Subcutaneous abdominal adipose tissue (tissue), 5 donors: ENCODE measurements around the gene NAA20.

Experiments used
- H3K27ac ChIP-seq: one replicate; pipeline ENCODE4 v1.7.0; 2013; ENCODE audit warnings: low read depth, mild to moderate bottlenecking, inconsistent platforms, low read length, moderate library complexity
- H3K27me3 ChIP-seq, 5 donors: one replicate each; pipeline ENCODE4 v1.7.0; 2013; ENCODE audit warnings: low read length in 5 of 5, inconsistent platforms in 1 of 5; ENCODE audit not compliant: control insufficient read depth in 5 of 5, insufficient read depth in 4 of 5
- H3K36me3 ChIP-seq, 5 donors: one replicate each; pipeline ENCODE4 v1.7.0; 2013; ENCODE audit warnings: low read length in 5 of 5; ENCODE audit not compliant: control insufficient read depth in 5 of 5, insufficient read depth in 5 of 5
- H3K4me1 ChIP-seq, 5 donors: one replicate each; pipeline ENCODE4 v1.7.0; 2013; ENCODE audit warnings: low read length in 5 of 5, mild to moderate bottlenecking in 3 of 5, moderate library complexity in 1 of 5; ENCODE audit not compliant: control insufficient read depth in 5 of 5, insufficient read depth in 5 of 5
- H3K4me3 ChIP-seq, 5 donors: one replicate each; pipeline ENCODE4 v1.7.0; 2013; ENCODE audit warnings: low read length in 5 of 5, low read depth in 1 of 5
- H3K9ac ChIP-seq, 5 donors: one replicate each; pipeline ENCODE4 v1.7.0; 2013; ENCODE audit warnings: low read length in 5 of 5, mild to moderate bottlenecking in 4 of 5, moderate library complexity in 3 of 5
- H3K9me3 ChIP-seq, 5 donors: one replicate each; pipeline ENCODE4 v1.7.0; 2013; ENCODE audit warnings: low read length in 5 of 5; ENCODE audit not compliant: control insufficient read depth in 5 of 5
- donor health status: healthy.
- donor health status: healthy.
- donor health status: healthy.
- donor health status: healthy.
- donor health status: healthy.

The NAA20 gene

GRCh38 chr20:19990850-19991249 lies 26.3 kb upstream of the NAA20 start:
- Histone ChIP-seq H3K4me3 (no peak overlapping the region), H3K4me1 (peaks cover 19 to 67% (median 62%) of the 10 kb centered on the region in 5 donors), H3K9me3 (no peaks in the 10 kb centered on the region), H3K9ac (no peak overlapping the region), H3K36me3 (peaks cover 2 to 23% (median 17%) of the 10 kb centered on the region in 5 donors), H3K27me3 (no peaks in the 10 kb centered on the region), H3K27ac (peak overlapping the region; percentile 9)

GRCh38 chr20:19991308-19991707 lies 25.9 kb upstream of the NAA20 start:
- Histone ChIP-seq H3K9ac (no peak overlapping the region), H3K4me3 (no peak overlapping the region), H3K4me1 (peaks cover 19 to 67% (median 59%) of the 10 kb centered on the region in 5 donors), H3K27ac (peak overlapping the region; percentile 9), H3K27me3 (no peaks in the 10 kb centered on the region), H3K36me3 (peaks cover 2 to 27% (median 19%) of the 10 kb centered on the region in 5 donors), H3K9me3 (no peaks in the 10 kb centered on the region)

- H3K9ac ChIP-seq, result no peak overlapping the region
These were observed 25.3 kb upstream of the NAA20 start for GRCh38 chr20:19991854-19992253.

GRCh38 chr20:19992996-19993908 lies 23.9 kb upstream of the NAA20 start:
- Histone ChIP-seq H3K27ac (peak overlapping the region; percentile 89), H3K27me3 (no peaks in the 10 kb centered on the region), H3K4me1 (peaks cover 15 to 64% (median 55%) of the 10 kb centered on the region in 5 donors), H3K4me3 (peak overlapping the region in 4 of 5 donors; percentile 14 to 47 (median 32)), H3K9ac (peak overlapping the region; percentile 2 to 93 (median 60)), H3K9me3 (no peaks in the 10 kb centered on the region), H3K36me3 (peaks cover 2 to 44% (median 31%) of the 10 kb centered on the region in 5 donors)

More at GRCh38 chr20:19991854-19992253, 25.3 kb upstream of the NAA20 start:
- H3K36me3 ChIP-seq, result peaks cover 2 to 33% (median 24%) of the 10 kb centered on the region in 5 donors
- no peak overlapping the region for H3K27ac ChIP-seq
- H3K4me3 ChIP-seq, result no peak overlapping the region
- H3K9me3 ChIP-seq, result no peaks in the 10 kb centered on the region
- H3K27me3 ChIP-seq, result no peaks in the 10 kb centered on the region
- H3K4me1 ChIP-seq, result peaks cover 16 to 67% (median 59%) of the 10 kb centered on the region in 5 donors

- H3K9me3 ChIP-seq, result no peaks in the 10 kb centered on the region
- no peaks in the 10 kb centered on the region for H3K27me3 ChIP-seq
- peak overlapping the region; percentile 89 for H3K27ac ChIP-seq
- peak overlapping the region in 3 of 5 donors; percentile 2 to 39 (median 12) for H3K4me3 ChIP-seq
- H3K4me1 ChIP-seq, result peaks cover 15 to 60% (median 51%) of the 10 kb centered on the region in 5 donors
- peaks cover 2 to 52% (median 40%) of the 10 kb centered on the region in 5 donors for H3K36me3 ChIP-seq
- H3K9ac ChIP-seq, result peak overlapping the region in 4 of 5 donors; percentile 2 to 93 (median 62)
These were observed 23.0 kb upstream of the NAA20 start for GRCh38 chr20:19993958-19994669.

GRCh38 chr20:19995220-19995863 lies 21.8 kb upstream of the NAA20 start:
- H3K9ac ChIP-seq, result no peak overlapping the region
- H3K9me3 ChIP-seq, result no peaks in the 10 kb centered on the region
- H3K27ac ChIP-seq, result peak overlapping the region; percentile 89
- no peak overlapping the region for H3K4me3 ChIP-seq
- H3K36me3 ChIP-seq, result peaks cover 2 to 55% (median 43%) of the 10 kb centered on the region in 5 donors
- no peaks in the 10 kb centered on the region for H3K27me3 ChIP-seq
- peaks cover 15 to 69% (median 54%) of the 10 kb centered on the region in 5 donors for H3K4me1 ChIP-seq

- Histone ChIP-seq H3K9ac (no peak overlapping the region), H3K4me1 (peaks cover 17 to 72% (median 54%) of the 10 kb centered on the region in 5 donors)
These were observed 20.9 kb upstream of the NAA20 start for GRCh38 chr20:19996222-19996621.

GRCh38 chr20:19996917-19997316 lies 20.2 kb upstream of the NAA20 start:
- Histone ChIP-seq H3K9ac (peak overlapping the region in 1 of 5 donors; percentile 9), H3K4me1 (peaks cover 17 to 73% (median 57%) of the 10 kb centered on the region in 5 donors)

More at GRCh38 chr20:19996222-19996621, 20.9 kb upstream of the NAA20 start:
- no peaks in the 10 kb centered on the region for H3K9me3 ChIP-seq
- no peaks in the 10 kb centered on the region for H3K27me3 ChIP-seq
- H3K27ac ChIP-seq, result no peak overlapping the region
- no peak overlapping the region for H3K4me3 ChIP-seq
- H3K36me3 ChIP-seq, result peaks cover 0 to 57% (median 46%) of the 10 kb centered on the region in 5 donors

GRCh38 chr20:19998990-19999705 lies 18.0 kb upstream of the NAA20 start:
- H3K27me3 ChIP-seq, result no peaks in the 10 kb centered on the region
- no peak overlapping the region for H3K27ac ChIP-seq
- no peak overlapping the region for H3K4me3 ChIP-seq
- no peak overlapping the region for H3K9ac ChIP-seq
- peaks cover 9 to 80% (median 62%) of the 10 kb centered on the region in 5 donors for H3K4me1 ChIP-seq
- peaks cover 4 to 54% (median 41%) of the 10 kb centered on the region in 5 donors for H3K36me3 ChIP-seq
- H3K9me3 ChIP-seq, result no peaks in the 10 kb centered on the region

More at GRCh38 chr20:19996917-19997316, 20.2 kb upstream of the NAA20 start:
- H3K27me3 ChIP-seq, result no peaks in the 10 kb centered on the region
- no peak overlapping the region for H3K4me3 ChIP-seq
- H3K36me3 ChIP-seq, result peaks cover 4 to 59% (median 44%) of the 10 kb centered on the region in 5 donors
- H3K27ac ChIP-seq, result no peak overlapping the region
- H3K9me3 ChIP-seq, result no peaks in the 10 kb centered on the region
